SIG-M5 treated with dmso at 0.1 percent for 504 hours (cell line): ENCODE measurements around the gene DUX4.
"Not testable (repeated sequence)": the region's sequence is repeated elsewhere in the genome, so short reads cannot be mapped to it uniquely, and the experiment has no call there.

Source experiments
- DNase-seq: peaks from one replicate; lab custom pipeline; 2025; ENCODE audit not compliant: unreplicated experiment; lab: John Stamatoyannopoulos, UW

DUX4 gene

GRCh38 chr4:190173428-190173827 lies at the start of gene DUX4:
Gene DUX4, plus strand, starts transcription at chr4:190173774. Its CDS starts 0 bp downstream, at chr4:190173774.
- DNase-seq, result not testable (repeated sequence)

- DNase-seq, result not testable (repeated sequence)
Observed at GRCh38 chr4:190175436-190175835, 1.9 kb downstream of the DUX4 start.

DNA sequence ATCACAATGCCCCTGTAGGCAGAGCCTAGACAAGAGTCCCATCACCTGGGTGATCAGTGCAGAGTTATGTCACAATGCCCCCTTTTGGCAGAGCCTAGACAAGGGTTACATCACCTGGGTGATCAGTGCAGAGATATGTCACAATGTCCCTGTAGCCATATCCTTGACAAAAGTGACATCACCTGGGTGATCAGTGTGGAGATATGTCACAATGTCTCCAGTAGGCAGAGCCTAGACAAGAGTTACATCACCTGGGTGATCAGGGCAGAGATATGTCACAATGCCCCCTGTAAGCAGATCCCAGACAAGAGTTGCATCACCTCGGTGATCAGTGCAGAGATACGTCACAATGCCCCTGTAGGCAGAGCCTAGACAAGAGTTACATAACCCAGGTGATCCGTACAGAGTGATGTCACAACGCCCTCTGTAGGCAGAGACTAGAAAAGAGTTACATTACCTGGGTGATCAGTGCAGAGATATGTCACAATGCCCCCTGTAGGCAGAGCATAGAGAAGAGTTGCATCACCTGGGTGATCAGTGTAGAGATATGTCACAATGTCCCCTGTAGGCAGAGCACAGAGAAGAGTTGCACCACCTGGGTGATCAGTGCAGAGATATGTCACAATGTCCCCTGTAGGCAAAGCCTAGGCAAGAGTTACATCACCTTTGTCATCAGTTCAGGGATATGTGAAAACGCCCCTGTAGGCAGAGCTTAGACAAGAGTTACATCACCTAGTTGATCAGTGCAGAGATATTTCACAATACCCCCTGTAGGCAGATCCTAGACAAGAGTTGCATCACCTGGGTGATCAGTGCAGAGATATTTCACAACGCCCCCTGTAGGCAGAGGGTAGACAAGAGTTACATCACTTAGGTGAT lies 4.4 kb downstream of the DUX4 start:
- not testable (repeated sequence) for DNase-seq

DNA sequence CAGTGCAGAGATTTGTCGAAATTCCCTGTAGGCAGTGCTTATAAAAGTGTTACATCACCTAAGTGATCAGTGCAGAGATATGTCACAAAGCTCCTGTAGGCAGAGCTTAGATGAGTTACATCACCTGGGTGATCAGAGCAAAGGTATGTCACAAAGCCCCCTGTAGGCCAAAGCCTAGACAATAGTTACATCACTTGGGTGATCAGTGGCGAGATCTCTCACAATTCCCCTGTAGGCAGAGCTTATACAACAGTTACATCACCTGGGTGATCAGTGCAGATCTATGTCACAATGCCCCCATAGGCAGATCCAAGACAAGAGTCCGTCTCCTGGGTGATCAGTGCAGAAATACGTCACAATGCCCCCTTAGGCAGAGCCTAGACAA lies 5.0 kb downstream of the DUX4 start:
- DNase-seq, result not testable (repeated sequence)

DNA sequence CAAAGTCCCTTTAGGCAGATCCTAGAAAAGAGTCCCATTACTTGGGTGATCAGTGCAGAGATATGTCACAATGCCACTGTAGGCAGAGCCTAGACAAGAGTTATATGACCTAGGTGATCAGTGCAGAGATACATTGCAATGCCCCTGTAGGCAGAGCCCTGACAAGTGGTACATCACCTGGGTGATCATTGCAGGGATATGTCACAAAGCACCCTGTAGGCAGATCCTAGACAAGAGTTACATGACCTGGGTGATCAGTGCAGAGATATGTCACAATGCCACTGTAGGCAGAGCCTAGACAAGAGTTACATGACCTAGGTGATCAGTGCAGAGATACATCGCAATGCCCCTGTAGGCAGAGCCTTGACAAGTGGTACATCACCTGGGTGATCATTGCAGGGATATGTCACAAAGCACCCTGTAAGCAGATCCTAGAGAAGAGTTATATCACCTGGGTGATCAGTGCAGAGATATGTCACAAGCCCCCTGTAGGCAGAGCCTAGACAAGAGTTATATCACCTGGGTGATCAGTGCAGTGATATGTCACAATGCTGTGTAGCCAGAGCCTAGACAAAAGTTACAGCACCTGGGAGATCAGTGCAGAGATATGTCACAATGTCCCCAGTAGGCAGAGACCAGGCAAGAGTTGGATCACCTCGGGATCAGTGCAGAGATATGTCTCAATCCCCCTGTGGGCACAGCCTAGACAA lies 5.6 kb downstream of the DUX4 start:
- not testable (repeated sequence) for DNase-seq

DNA sequence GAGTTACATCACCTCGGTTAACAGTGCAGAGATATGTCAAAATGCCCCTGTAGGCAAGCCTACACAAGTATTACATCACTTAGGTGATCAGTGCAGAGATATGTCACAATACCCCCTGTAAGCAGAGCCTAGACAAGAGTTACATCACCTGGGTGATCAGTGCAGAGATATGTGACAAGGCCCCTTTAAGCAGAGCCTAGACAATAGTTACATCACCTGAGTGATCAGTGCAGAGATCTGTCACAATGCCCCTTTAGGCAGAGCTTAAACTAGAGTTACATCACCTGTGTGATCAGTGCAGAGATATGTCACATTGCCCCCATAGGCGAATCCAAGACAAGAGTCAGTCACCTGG lies 6.1 kb downstream of the DUX4 start:
- DNase-seq, result not testable (repeated sequence)

- not testable (repeated sequence) for DNase-seq
Observed at GRCh38 chr4:190180947-190181346, 7.4 kb downstream of the DUX4 start.

- DNase-seq, result not testable (repeated sequence)
Observed at GRCh38 chr4:190181481-190182100, 8.0 kb downstream of the DUX4 start.

DNA sequence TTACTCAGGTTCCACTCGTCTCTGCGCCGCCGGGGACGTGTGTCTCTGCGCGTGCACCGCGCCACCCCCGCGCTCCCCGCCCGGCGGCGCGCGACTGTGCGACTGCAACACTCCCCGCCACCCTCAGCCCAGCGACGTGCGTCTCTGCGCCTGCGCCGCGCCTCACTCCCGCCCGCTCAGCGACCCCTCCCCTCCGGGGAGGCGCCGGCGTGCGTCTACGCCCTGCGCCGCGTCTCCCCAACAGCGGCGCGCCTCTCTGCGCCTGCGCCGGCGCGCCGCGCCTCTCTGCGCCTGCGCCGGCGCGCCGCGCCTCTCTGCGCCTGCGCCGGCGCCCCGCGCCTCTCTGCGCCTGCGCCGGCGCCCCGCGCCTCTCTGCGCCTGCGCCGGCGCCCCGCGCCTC lies 29.9 kb downstream of the DUX4 start:
- DNase-seq, result not testable (repeated sequence)
